Ovary (tissue), 9 donors: ENCODE data around the gene OCLN. TPM values are rescaled to one million over a fixed set of nuclear protein-coding genes. Genes with fewer than 3 reads are reported as not detected.
"Not testable (repeated sequence)": the region's sequence is repeated elsewhere in the genome, so short reads cannot be mapped to it uniquely, and the experiment has no call there.

Source experiments
- DNase-seq, 5 donors: peaks; one replicate each; pipeline ENCODE4 v3.0.0-alpha.2; 2019 to 2020
- H3K27ac ChIP-seq, 2 donors: fragments of 200-600 bp; one replicate each; pipeline versions ENCODE4 v1.5.1 to v1.8.0; 2019 to 2022
- H3K27me3 ChIP-seq: fragments of 200-600 bp; one replicate; pipeline ENCODE4 v1.8.0; 2022
- H3K36me3 ChIP-seq: fragments of 200-600 bp; sonication (generic); one replicate; pipeline ENCODE4 v1.5.1; 2019
- H3K4me1 ChIP-seq: one replicate; pipeline ENCODE4 v1.8.1; 2013; ENCODE audit warnings: mild to moderate bottlenecking, moderate library complexity; ENCODE audit not compliant: insufficient read depth
- H3K4me3 ChIP-seq: fragments of 200-600 bp; sonication (generic); one replicate; pipeline ENCODE4 v1.5.1; 2017
- H3K9me3 ChIP-seq, 2 donors: fragments of 200-600 bp in 1 of 2; sonication (generic) in 1 of 2; one replicate each; pipeline versions ENCODE4 v1.5.1 to v1.8.1; 2013 to 2019; ENCODE audit warnings: mild to moderate bottlenecking in 1 of 2, moderate library complexity in 1 of 2
- WGBS, 3 donors: extraction: QIAGEN DNeasy Blood & Tissue Kit in 1 of 3; methylation state at CpG; one replicate each; pipeline versions ENCODE4 v1.1.5 to v1.1.7; 2013 to 2017; 5-methylcytosine and 5-hydroxymethylcytosine counted together
- intact Hi-C, 4 donors: fragments of 100-400 bp; cut with DNase I; formaldehyde crosslinking; loops; one replicate each; pipeline versions ENCODE4 v1.11.0 to v1.15.1; 2022 to 2023
- polyA plus RNA-seq, 2 donors: library from polyadenylated mRNA; stranded (reverse); fragments of 200-250 nt in 1 of 2; fragments of 350-450 nt in 1 of 2; fragmentation: Illumina TruSeq in 1 of 2; extraction: RNeasy Lipid Tissue Mini Kit (QIAGEN cat#74804) in 1 of 2; gene quantifications; one replicate each; pipeline ENCODE4 v1.2.3, GENCODE V29; 2013 to 2014
- total RNA-seq, 7 donors: library from RNA; depleted of rRNA in 2 of 7; stranded (reverse); fragments of >200 nt in 2 of 7; fragmentation: NEBNext Ultra II Directional in 3 of 7; extraction: Animal tissue kit (Norgen Biotek cat#: 25700) in 3 of 7; gene quantifications; one replicate each; pipeline versions ENCODE4 v1.1.0 to v1.2.4, GENCODE V29; 2016 to 2023
- donor health status: DM: no; HTN: no; CAD: no; lungs with moderate emphysema.
- donor health status: DM: no; HTN: no; CAD: no.
- donor health status: Bipolar disorder and iron deficiency.
- donor health status: DM: yes; HTN: yes; CAD: no.
- donor health status: DM: no; HTN: no; CAD: no.
- donor health status: DM: yes; HTN: yes; CAD: no.

The OCLN gene
- total and polyA plus RNA-seq, 9 donors, result 0.70 to 23.9 (median 2.9) TPM

GRCh38 chr5:69542838-69543618 is 50.4 kb downstream of the OCLN start:
- WGBS, 3 donors, result no CpG with 5 or more reads among the region's 3 CpGs
- H3K9me3 ChIP-seq, H3K4me3 ChIP-seq, DNase-seq, H3K27me3 ChIP-seq, H3K36me3 ChIP-seq, intact Hi-C loops, H3K27ac ChIP-seq, H3K4me1 ChIP-seq: not testable (repeated sequence)

- H3K27me3 ChIP-seq, H3K27ac ChIP-seq, intact Hi-C loops, H3K9me3 ChIP-seq, H3K4me3 ChIP-seq, H3K4me1 ChIP-seq, H3K36me3 ChIP-seq, DNase-seq: not testable (repeated sequence)
- no CpG with 5 or more reads among the region's 7 CpGs for WGBS, 3 donors
Measured at GRCh38 chr5:69544602-69545001, 52.0 kb downstream of the OCLN start.

GRCh38 chr5:69559908-69560330 is 67.3 kb downstream of the OCLN start, which contains the start of gene GTF2H2C:
TSS of gene GTF2H2C (plus strand) at chr5:69560191. CDS start at chr5:69565133, 4,942 bp downstream.
- H3K9me3 ChIP-seq, H3K27ac ChIP-seq, H3K36me3 ChIP-seq, intact Hi-C loops, H3K4me1 ChIP-seq, H3K27me3 ChIP-seq: not testable (repeated sequence)
- peak within 1 kb of the TSS; percentile 45 for H3K4me3 ChIP-seq
- DNase-seq, result peak; percentile 36 to 79 (median 60)
- 1 to 3% (median 1%) methylated on average over 14 to 37 of the region's 40 CpGs for WGBS, 3 donors

GRCh38 chr5:69560587-69561431 is 68.2 kb downstream of the OCLN start:
- intact Hi-C loops, result not testable (repeated sequence)

GRCh38 chr5:69566172-69566571 is 73.6 kb downstream of the OCLN start:
- H3K36me3 ChIP-seq, intact Hi-C loops, H3K4me3 ChIP-seq, H3K4me1 ChIP-seq, DNase-seq, H3K27me3 ChIP-seq, H3K9me3 ChIP-seq, H3K27ac ChIP-seq: not testable (repeated sequence)
- WGBS, 3 donors, result 85 to 95% (median 85%) methylated on average over 2 of the region's 2 CpGs

More at GRCh38 chr5:69560587-69561431, 68.2 kb downstream of the OCLN start:
- WGBS, 3 donors, result 29 to 49% (median 37%) methylated on average over 22 to 26 of the region's 31 CpGs
- H3K36me3 ChIP-seq, H3K4me1 ChIP-seq, H3K27me3 ChIP-seq, H3K27ac ChIP-seq, H3K9me3 ChIP-seq, DNase-seq: not testable (repeated sequence)
- H3K4me3 ChIP-seq, result peak overlapping the region; percentile 30

GRCh38 chr5:69568072-69568471 is 75.5 kb downstream of the OCLN start:
- intact Hi-C loops, H3K4me1 ChIP-seq, H3K27ac ChIP-seq, H3K4me3 ChIP-seq, H3K36me3 ChIP-seq, DNase-seq, H3K27me3 ChIP-seq, H3K9me3 ChIP-seq: not testable (repeated sequence)
- WGBS, 3 donors, result 91 to 93% methylated on average over 1 to 2 of the region's 2 CpGs; no CpG with 5 or more reads in 1 of the 3 donors

- intact Hi-C loops, H3K9me3 ChIP-seq, H3K36me3 ChIP-seq, H3K27ac ChIP-seq, H3K4me1 ChIP-seq, H3K4me3 ChIP-seq, H3K27me3 ChIP-seq, DNase-seq: not testable (repeated sequence)
- no CpG with 5 or more reads among the region's 2 CpGs for WGBS, 3 donors
Measured at GRCh38 chr5:69583356-69583755, 90.8 kb downstream of the OCLN start.

GRCh38 chr5:69596114-69596840 is 103.7 kb downstream of the OCLN start:
- H3K27me3 ChIP-seq, H3K4me3 ChIP-seq: not testable (repeated sequence)
- WGBS, 3 donors, result 93% methylated on average over 1 of the region's 7 CpGs; no CpG with 5 or more reads in 2 of the 3 donors

GRCh38 chr5:69601947-69602346 is 109.4 kb downstream of the OCLN start:
- H3K4me1 ChIP-seq, H3K27ac ChIP-seq, H3K9me3 ChIP-seq, H3K4me3 ChIP-seq, H3K27me3 ChIP-seq, intact Hi-C loops, H3K36me3 ChIP-seq, DNase-seq: not testable (repeated sequence)
- 90 to 100% methylated on average over 1 to 2 of the region's 6 CpGs; no CpG with 5 or more reads in 1 of the 3 donors for WGBS, 3 donors

More at GRCh38 chr5:69596114-69596840, 103.7 kb downstream of the OCLN start:
- H3K27ac ChIP-seq, DNase-seq, H3K36me3 ChIP-seq, H3K4me1 ChIP-seq, intact Hi-C loops, H3K9me3 ChIP-seq: not testable (repeated sequence)

- H3K4me1 ChIP-seq, intact Hi-C loops, H3K4me3 ChIP-seq, H3K27me3 ChIP-seq, H3K9me3 ChIP-seq, H3K36me3 ChIP-seq, DNase-seq, H3K27ac ChIP-seq: not testable (repeated sequence)
- WGBS, 3 donors, result 75 to 84% (median 77%) methylated on average over 3 of the region's 6 CpGs
Measured at GRCh38 chr5:69606839-69607238, 114.2 kb downstream of the OCLN start.
